Measurements from ENCODE around the gene LONRF2.
A peak's percentile ranks its signal among the peaks of the same experiment; 100 is the strongest.
"Not testable (repeated sequence)": the region's sequence is repeated elsewhere in the genome, so short reads cannot be mapped to it uniquely, and the experiment has no call there.

LONRF2 gene

GRCh38 chr2:100253786-100254185, 68.5 kb downstream of the LONRF2 start:
- DNase-seq (ENCODE audit: low read depth), result no peak

GRCh38 chr2:100252811-100253698, 69.2 kb downstream of the LONRF2 start:
- no peak for DNase-seq (ENCODE audit: low read depth)

GRCh38 chr2:100250645-100251044, 71.7 kb downstream of the LONRF2 start:
- DNase-seq (ENCODE audit: low read depth), result no peak

GRCh38 chr2:100248971-100249370, 73.3 kb downstream of the LONRF2 start:
- DNase-seq (ENCODE audit: low read depth), result no peak

GRCh38 chr2:100248556-100248955, 73.7 kb downstream of the LONRF2 start:
- DNase-seq (ENCODE audit: low read depth), result not testable (repeated sequence)

- no peak for DNase-seq (ENCODE audit: low read depth)
Observed at GRCh38 chr2:100248044-100248330, 74.3 kb downstream of the LONRF2 start.

- no peak for DNase-seq (ENCODE audit: low read depth)
Observed at GRCh38 chr2:100247256-100248043, 74.9 kb downstream of the LONRF2 start.

- no peak for DNase-seq (ENCODE audit: low read depth)
Observed at GRCh38 chr2:100246163-100247145, 75.8 kb downstream of the LONRF2 start.

GRCh38 chr2:100245681-100246080, 76.6 kb downstream of the LONRF2 start:
- no peak for DNase-seq (ENCODE audit: low read depth)

- DNase-seq (ENCODE audit: low read depth), result no peak
Observed at GRCh38 chr2:100244881-100245605, 77.3 kb downstream of the LONRF2 start.

- DNase-seq (ENCODE audit: low read depth), result no peak
Observed at GRCh38 chr2:100243631-100244030, 78.7 kb downstream of the LONRF2 start.

- DNase-seq (ENCODE audit: low read depth), result peak; percentile 23
Observed at GRCh38 chr2:100242891-100243619, 79.2 kb downstream of the LONRF2 start.

- no peak for DNase-seq (ENCODE audit: low read depth)
Observed at GRCh38 chr2:100242476-100242875, 79.8 kb downstream of the LONRF2 start.

- DNase-seq (ENCODE audit: low read depth), result no peak
Observed at GRCh38 chr2:100241236-100241635, 81.1 kb downstream of the LONRF2 start.

- no peak for DNase-seq (ENCODE audit: low read depth)
Observed at GRCh38 chr2:100240386-100240785, 81.9 kb downstream of the LONRF2 start.

GRCh38 chr2:100239486-100240210, 82.7 kb downstream of the LONRF2 start:
- DNase-seq (ENCODE audit: low read depth), result no peak

- DNase-seq (ENCODE audit: low read depth), result no peak
Observed at GRCh38 chr2:100238471-100238870, 83.8 kb downstream of the LONRF2 start.

- no peak for DNase-seq (ENCODE audit: low read depth)
Observed at GRCh38 chr2:100237770-100238169, 84.5 kb downstream of the LONRF2 start.

GRCh38 chr2:100237163-100237562, 85.1 kb downstream of the LONRF2 start:
- no peak for DNase-seq (ENCODE audit: low read depth)

GRCh38 chr2:100236166-100236565, 86.1 kb downstream of the LONRF2 start:
- DNase-seq (ENCODE audit: low read depth), result no peak
